Urothelium cell line (cell line): ENCODE measurements around the gene WNK4.
A peak's percentile ranks its signal among the peaks of the same experiment; 100 is the strongest.

Experiments used
- DNase-seq: peaks from one replicate; pipeline ENCODE4 v3.0.0; 2011; ENCODE audit warnings: low spot score, mixed read lengths
- FAIRE-seq: peaks from 2 replicates; lab custom pipeline; 2011; peaks lifted over from hg19 to GRCh38; lab: Jason Lieb, UNC

WNK4 gene

DNA sequence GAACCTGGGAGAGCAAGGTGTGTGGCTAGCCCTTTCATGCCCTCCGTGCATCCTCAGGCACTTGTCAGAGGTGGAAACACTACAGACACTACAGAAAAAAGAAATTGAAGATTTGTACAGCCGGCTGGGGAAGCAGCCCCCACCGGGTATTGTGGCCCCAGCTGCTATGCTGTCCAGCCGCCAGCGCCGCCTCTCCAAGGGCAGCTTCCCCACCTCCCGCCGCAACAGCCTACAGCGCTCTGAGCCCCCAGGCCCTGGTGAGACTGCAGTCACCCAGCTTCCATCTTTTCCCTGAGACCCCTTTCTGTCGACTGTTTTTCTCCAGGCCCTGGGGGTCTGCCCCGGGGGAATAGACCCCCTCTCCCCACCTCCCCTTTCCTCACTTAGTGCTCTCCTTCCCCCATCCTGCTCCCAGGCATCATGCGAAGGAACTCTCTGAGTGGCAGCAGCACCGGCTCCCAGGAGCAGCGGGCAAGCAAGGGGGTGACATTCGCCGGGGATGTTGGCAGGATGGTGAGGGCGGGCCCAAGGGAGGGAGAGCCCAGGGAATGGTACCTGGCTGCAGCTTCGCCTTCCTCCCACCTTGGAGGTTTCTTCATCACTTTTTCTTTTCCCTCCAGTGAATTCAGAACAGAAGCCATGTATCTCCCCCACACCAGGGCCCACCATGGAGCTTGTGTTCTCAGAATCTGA lies 15.8 kb downstream of the WNK4 start:
- no peak for FAIRE-seq

DNA sequence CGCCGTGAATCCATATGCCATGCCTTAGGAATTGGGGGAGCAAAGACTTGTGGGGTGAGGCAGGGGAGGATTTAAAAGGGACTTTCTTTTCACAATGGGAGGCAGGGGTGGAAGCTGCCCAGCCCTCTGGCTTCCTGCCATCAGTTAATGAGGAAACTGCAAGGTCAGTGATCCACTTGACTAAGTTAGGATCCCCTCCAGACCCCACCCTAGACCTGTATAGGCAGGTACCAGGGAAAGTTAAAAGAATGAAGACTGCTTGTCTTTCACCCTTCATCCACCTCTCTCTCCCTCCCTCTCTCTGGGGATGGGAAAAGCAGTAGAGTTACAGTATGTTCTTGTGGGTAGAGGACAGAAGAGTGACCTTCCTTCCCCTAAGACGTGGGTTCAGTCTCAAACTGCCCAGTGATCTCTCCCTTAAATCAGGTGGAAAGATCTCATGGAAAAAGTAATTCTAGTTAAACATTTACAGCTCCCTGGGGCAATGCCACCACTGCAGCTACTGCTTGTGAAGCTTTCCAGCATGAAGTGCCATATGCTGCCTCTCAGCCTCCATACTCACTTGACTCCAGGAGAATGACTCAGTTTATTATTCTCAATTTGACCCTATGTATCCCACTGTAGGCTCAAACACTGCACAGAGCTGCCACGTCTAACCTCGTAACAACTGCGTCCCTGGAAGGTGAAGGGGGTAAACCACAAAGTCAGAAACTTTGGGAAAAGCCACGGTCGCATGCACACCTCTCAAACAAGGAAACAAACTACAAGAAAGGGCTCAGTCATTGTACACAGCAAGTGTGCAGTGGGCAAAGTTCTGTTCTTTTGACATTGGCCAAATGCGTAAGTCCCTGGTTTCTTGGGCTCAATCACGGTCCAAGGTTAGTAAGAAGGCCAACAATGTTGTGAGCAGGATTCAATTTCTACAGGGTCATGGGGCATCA lies 16.9 kb downstream of the WNK4 start:
- FAIRE-seq: no peak
- DNase-seq: no peak

More for the DNA sequence above, 15.8 kb downstream of the WNK4 start:
- no peak for DNase-seq

DNA sequence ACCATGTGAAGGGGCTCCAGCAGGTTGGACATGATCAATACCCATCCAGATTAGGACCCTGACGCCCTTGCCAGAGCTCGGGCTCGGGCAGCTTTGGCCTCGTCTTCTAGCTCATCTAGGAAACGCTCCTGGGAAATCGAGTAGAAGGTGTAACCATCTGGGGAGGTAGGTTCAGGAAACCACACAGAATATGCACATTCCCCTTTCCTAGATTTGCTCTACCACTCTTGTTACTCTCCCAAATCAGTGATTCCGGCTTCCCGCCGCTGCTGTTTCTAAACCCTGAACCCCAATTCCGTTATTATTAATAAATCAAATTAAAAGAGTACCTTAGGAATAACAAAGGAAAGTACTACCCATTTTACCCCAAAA lies 17.6 kb downstream of the WNK4 start:
- DNase-seq (no peak), FAIRE-seq (no peak)

DNA sequence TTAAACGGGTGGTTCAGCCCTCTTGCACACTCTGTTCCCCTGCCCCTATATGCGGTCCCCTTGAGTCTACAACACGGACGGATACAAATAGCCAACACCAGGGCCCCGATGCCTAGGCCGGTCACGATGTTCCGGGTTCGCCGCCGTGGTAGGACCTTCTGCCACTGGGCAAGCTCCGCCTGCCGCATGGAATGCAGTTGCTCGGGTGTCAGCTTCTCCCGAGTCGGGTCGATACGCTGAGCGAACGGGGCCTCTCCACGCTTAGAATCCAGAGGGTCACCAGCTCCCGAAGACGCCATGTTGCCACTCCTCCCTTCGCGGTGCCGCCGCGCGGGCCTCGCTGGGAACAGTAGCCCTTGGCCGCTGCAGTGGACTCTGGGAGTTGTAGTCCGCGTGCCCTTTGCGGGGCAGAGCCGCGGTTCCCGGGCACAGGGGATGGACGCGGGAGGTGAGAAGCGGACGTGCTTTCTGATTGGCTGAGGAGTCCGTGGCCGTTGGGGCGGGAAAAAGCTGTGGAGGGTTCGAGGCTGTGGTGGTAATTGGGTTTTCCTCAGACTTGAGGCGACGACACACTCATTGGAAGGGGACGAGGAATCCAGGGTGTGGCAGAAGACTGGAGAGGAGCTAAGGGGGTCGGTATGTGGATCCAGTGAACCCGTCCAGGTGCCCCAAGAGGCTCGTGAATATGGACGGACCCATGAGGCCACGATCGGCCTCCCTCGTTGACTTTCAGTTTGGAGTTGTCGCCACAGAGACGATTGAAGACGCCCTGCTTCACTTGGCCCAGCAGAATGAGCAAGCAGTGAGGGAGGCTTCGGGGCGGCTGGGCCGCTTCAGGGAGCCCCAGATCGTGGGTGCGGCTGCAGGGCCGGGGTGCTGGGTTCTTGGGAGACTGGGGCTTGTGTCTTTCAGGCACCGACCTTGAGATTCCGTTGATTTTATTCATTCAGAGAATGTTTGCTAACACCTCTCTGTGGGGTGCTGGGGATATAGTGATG lies 18.3 kb downstream of the WNK4 start, which contains the start of the genes CNTD1 and COA3:
Gene CNTD1 (plus strand): TSS at position 479 of the 998 bp plus-strand sequence. CDS start 207 bp downstream, at position 686.
Gene COA3 (minus strand): TSS at position 322 of the 998 bp plus-strand sequence. CDS start 23 bp downstream, at position 299.
- FAIRE-seq: peak; percentile 87
- DNase-seq: peak; percentile 96

DNA sequence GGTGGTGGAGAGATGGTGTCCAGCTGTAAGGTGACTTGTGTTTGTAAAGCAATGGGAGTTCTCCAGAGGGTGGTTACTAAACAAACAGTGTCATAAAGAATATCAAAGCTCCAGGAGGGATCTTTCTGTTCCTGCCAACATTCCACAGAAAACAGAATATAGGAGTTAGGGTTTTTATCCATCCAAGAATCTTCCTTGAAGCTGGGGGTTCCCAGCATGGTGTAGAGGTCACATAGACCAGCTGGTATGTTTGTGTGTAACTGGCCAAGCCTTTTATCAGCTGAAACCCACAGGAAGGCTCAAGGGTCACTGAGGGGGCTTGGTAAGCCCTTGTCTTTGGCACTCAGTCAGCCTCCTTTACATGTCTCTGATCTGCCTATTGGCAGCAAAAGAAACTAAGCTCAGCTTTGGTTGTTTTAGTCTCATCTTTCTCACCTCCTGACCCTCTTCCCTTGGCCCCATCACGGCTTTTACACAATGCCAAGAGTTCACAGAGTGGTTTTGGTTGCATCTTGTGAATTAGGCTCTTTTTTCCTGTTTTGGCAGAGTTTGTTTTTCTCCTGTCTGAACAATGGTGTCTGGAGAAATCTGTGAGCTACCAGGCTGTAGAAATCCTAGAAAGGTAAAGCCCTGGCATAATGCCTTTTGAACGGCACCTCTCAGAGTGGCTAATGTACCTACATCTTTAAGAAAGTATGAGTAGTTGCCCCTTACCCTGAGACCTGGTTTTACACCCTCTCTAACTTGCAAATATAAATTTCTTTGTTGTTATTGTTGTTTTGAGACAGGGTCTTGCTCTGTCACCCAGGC lies 22.9 kb downstream of the WNK4 start:
- FAIRE-seq (no peak), DNase-seq (no peak)

DNA sequence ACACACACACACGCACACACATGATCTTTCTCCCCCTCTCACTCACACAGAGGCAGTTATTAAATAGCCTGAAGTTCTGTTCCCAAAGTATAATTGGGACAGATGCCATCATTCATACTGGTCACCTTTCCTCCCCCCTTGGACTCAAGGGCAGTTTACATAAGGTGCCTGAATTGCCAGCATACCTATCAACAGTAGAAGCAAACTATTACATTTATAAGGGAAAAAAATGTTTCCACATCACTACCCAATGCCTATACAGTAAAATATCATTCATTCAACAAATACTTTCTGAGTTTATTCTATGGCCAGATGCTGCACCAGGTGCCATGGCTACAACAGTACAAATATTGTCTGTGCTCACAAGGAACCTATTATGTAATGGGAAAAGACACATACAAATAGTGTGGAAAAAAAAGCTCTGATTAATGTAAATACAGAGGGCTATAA lies 24.5 kb downstream of the WNK4 start:
- no peak for DNase-seq

DNA sequence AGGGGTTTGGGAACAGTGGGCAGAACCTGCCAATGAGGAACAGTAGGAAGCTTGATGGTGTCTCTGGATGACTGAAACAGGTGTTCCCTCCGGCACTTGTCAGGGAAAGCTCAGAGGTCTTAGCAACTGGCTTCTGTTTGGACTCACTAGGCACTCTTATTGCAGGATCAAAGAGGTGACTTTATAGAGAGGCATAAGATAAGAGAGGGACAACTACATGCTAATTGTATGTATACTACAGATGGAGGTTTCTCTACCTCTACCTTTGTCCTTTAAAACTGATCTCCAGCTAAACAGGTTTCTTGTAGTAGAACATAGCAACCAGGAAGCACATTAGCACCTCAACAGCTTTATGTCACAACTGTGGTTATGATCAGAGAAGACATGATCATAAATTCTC lies 25.8 kb downstream of the WNK4 start:
- no peak for DNase-seq
- FAIRE-seq: no peak

More for the DNA sequence above, 24.5 kb downstream of the WNK4 start:
- FAIRE-seq: no peak

DNA sequence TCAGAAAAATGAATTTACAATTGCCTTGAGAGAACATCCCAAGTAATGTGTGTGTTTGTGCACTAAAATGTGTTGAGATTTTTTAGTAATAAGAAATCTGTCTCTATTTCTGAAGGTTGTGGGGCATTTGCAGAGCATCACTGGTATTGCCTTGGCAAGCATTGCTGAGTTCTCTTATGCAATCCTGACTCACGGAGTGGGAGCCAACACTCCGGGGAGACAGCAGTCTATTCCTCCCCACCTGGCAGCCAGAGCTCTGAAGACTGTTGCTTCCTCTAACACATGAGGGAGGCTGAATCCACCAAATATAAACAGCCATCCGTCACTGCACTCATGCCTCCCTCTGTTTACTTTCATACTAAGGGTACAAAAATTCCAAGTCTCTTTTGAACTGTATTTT lies 28.8 kb downstream of the WNK4 start:
- DNase-seq (no peak), FAIRE-seq (no peak)

DNA sequence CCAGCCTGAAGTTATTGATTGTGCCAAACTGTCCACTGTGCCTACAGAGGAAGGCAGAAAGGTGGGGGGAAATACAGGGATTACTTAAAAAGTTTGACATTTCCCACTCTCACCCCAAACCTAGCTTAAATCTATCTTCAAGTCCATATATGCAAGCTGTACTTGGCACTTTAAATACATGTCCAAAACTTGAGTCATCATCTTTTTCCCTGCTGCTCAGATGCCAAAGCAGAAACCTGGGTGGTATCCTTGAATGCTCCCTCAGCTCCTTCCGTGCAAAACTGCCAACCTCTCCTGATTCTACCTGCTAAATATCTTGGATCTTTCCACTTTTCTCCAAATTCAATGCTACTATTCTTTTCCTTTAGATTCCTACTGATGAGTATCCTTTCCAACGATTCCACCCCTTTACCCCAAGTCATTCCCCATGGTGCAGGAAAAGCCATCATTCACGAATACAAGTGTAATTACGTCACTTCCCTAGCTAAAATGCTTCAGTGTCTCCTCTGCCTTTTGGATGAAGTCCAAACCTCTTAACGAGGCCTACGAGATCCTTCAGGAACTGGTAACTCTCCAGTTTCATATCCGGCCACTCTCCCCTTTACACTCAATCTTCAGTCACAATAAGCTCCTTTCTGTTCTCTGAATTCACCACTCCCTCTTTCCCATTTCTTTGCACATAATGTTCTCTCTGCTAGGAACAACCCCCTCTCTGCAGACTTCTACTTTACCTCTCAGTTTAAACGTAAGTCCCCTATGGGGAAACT lies 34.4 kb downstream of the WNK4 start:
- DNase-seq (peak; percentile 72), FAIRE-seq (no peak)

DNA sequence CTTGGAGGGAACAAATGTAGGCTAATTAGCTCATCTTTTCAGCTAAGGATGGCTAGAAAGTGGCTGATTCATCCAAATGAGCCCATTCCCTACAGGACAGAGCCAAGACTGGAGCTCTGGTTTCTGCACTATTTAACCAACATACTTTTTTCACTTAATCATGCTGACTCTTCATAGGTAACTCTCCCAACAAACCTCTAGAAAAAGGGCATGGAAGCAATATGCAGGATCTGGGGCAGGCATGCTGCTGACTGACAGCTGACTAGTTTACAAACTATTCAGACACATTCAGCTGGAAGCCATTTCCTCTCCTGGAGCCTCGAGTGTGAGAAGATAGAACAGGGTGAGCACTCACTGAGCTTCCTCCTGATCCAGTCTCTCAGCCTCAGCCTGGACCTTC lies 37.5 kb downstream of the WNK4 start:
- DNase-seq (no peak), FAIRE-seq (no peak)

DNA sequence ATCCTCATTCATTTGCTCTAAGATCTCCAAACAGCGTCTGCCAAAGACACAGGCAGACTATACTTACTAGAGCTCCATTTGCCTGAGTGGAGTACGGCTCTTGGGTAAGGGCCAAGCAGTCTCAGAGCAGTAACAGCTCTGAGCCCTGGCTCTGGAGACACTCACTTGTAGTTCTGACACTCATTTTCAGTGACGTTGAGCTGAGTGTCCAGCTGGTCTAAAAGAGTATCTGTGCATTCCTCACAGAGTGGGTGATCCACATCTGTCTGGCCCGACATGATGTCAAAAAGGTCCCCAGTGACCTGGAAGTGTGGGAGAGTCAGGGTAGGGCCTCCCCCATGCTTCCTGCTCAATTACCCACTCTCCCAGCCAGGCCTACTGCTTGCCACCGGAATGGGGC lies 38.0 kb downstream of the WNK4 start:
- DNase-seq (no peak), FAIRE-seq (no peak)

DNA sequence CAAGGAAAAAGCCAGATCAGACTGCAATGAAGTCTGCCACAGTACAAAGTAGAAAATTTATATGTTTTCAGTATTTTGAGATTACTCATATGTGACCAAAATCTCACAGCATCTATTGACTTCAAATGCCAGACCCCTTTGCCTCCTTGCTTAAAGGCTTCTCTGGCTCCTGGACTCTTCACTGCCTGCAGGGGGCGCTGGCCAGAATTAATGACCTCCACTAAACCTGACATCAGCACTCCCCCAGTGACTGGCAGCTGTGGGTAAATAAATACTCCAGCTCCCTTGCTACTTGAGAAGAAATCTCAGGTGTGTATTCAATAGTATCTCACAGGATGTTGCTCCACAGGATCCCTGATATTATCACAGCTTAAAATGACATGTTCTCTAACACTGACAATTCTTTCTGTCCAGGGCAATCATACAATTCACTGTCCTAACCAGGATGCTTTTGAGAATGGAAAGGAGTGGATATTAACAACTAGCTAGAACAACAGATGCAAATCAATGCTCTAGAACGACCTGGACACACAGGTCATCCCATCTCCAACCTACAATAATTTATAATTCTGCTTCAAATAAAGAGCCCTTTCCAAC lies 39.6 kb downstream of the WNK4 start:
- DNase-seq: peak; percentile 58
- no peak for FAIRE-seq

DNA sequence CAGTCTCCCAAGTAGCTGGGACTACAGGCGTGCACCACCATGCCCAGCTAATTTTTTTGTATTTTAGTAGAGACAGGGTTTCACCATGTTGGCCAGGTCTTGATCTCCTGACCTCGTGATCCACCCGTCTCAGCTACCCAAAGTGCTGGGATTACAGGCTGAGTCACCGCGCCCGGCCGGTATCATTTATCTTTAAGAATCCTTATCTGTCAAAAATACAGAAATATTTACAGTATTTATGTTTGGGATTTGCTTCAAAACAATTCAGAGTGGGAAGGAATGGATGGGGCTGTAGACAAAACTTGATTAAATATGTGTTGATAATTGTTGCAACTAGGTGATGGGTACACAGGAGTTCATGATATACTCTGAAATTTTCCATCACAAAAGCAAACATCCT lies 40.8 kb downstream of the WNK4 start:
- FAIRE-seq: no peak
- DNase-seq: no peak

DNA sequence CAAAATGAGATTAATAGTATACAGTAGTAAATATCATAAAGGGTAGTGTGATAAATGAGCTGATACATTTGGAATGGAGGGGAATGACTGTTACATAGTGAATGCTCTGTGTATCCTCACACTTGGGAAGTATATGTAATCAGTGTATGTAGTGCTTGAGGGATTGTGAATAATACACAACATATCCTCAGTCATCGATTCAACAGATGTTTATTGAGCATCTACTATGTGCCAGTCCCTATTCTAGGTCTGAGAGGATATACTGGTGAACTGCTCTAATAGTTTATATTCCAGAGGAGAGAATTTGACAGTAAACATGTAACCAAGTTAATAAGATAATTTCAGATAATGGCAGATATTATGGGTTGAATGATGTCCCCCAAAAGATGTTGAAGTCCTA lies 47.1 kb downstream of the WNK4 start:
- FAIRE-seq: no peak
- no peak for DNase-seq

DNA sequence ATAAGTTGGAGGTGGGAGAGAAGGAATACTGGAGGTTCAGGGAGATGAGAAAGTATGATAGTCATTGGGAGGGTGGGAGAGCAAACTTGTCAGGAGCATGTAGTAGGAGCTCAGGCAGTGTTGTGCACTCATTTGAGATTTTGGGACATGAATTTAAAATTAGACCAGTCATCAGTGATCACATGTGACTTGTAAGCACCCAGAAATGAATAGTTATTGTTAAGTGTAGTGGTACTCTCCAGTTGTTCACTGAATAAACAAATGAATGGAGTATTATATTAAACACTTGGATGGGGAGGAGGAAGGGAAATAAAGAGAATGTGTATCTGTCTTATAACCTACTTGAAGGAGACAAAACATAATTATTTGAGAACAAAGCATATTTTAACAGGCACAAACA lies 50.6 kb downstream of the WNK4 start:
- no peak for FAIRE-seq

DNA sequence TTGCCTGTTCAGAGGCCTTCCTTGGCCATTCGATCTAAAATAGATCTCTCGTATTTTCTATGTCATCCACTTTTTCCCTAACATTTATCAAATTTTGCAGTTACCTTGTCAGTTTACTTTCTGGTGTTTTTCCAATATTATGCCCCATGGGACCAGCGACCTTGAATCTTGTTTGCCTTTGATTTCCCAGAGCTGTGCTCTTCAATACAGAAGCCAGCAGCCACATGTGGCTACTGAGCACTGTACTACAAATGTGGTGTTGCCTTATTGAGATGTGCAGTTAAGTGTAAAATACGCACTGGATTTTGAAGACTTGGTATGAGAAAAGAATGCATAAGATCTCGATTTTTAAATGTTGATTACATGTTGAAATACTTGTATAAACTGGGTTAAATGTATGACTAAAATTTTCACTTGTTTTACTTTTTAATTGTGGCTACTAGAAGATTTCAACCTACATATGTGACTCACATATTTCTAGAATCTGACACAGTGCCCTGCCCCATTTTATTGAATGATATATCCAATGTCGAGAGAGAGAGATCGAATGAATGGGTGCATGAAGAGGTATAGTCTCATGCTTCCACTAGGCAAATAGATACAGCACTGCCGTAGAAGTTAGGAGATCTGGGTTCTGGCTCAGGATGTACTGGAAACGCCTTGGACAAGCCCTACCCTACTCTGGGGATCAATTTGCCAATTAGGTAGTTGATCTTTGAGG lies 52.0 kb downstream of the WNK4 start:
- FAIRE-seq (no peak), DNase-seq (peak; percentile 23)

More for the DNA sequence above, 50.6 kb downstream of the WNK4 start:
- DNase-seq: no peak

DNA sequence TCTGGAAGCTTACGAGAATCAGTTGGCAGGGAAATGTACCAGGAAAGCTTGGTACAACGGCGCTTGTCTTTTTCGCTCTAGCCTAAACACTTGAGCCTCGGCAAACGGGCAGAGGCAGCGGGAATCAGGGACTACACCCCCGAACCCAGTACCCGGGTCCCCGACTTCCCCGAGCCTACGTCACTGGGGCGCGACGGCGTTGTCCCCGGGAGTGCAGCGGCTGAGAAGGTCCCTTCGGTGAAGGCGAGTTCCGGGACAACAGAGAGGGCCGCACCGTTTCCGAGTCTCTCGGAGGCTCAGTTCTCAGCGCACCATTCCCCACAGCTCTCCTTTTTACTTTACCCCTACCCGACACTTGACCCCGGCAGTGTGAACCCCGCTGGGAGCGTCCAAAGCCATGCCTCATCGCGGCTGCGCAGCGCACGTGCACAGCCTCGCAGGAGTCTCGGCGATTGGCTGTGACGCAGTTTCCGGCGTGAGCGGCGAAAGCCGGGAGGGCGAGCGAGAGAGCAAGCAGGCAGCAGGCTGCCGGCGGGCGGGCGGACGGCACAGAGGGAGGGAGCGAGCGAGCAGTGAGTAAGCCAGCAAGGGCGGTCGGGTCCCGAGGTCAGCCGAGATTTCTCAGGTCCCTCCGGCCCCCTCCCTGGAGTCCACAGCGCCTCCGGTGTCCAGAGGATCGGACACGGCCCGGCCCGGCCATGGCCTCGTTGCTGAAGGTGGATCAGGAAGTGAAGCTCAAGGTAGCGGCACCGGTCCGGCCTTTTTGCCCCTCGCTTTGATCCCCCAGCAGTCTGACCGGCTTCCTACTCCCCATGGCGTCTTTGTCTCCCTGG lies 52.7 kb downstream of the WNK4 start, which contains the start of gene PSME3:
Gene PSME3 (plus strand): TSS at position 464 of the 833 bp plus-strand sequence. CDS start 235 bp downstream, at position 699.
- FAIRE-seq (no peak), DNase-seq (peak; percentile 96)
